Activated CD4-positive, alpha-beta T cell treated with anti-CD3 and anti-CD28 coated beads, Interleukin-10, Interleukin-2, amounts not matched to agents 100 ng/mL and 50 ng/mL, durations not matched to agents 16 hours and 8 hours (primary cell): Measurements from ENCODE around the gene MYLK4.
A peak's percentile ranks its signal among the peaks of the same experiment; 100 is the strongest.
"Not testable (repeated sequence)": the region's sequence is repeated elsewhere in the genome, so short reads cannot be mapped to it uniquely, and the experiment has no call there.

Experiments
- DNase-seq: peaks from one replicate; pipeline ENCODE4 v3.0.0-alpha.2; 2020

Gene MYLK4

GRCh38 chr6:2775003-2775402, 24.3 kb upstream of the MYLK4 start:
- DNase-seq, result no peak

- DNase-seq, result no peak
Measured at GRCh38 chr6:2773449-2773848, 22.7 kb upstream of the MYLK4 start.

GRCh38 chr6:2772840-2773239, 22.1 kb upstream of the MYLK4 start:
- DNase-seq, result no peak

GRCh38 chr6:2771079-2771478, 20.4 kb upstream of the MYLK4 start:
- DNase-seq, result no peak

GRCh38 chr6:2770171-2770570, 19.4 kb upstream of the MYLK4 start:
- no peak for DNase-seq

- DNase-seq, result no peak
Measured at GRCh38 chr6:2768696-2769095, 18.0 kb upstream of the MYLK4 start.

GRCh38 chr6:2767657-2768524, 17.2 kb upstream of the MYLK4 start:
- DNase-seq, result peak; percentile 38

GRCh38 chr6:2766767-2767656, 16.3 kb upstream of the MYLK4 start:
- no peak for DNase-seq

- DNase-seq, result peak; percentile 47
Measured at GRCh38 chr6:2765896-2766766, 15.4 kb upstream of the MYLK4 start.

GRCh38 chr6:2765166-2765895, 14.6 kb upstream of the MYLK4 start, which contains the start of gene WRNIP1:
TSS of gene WRNIP1 (plus strand) at chr6:2765393. CDS start at chr6:2765623, 230 bp downstream.
- peak; percentile 99 for DNase-seq

GRCh38 chr6:2764610-2765165, 14.0 kb upstream of the MYLK4 start:
- DNase-seq, result peak; percentile 68

GRCh38 chr6:2763876-2764540, 13.3 kb upstream of the MYLK4 start:
- no peak for DNase-seq

GRCh38 chr6:2763345-2763841, 12.7 kb upstream of the MYLK4 start:
- no peak for DNase-seq

GRCh38 chr6:2762868-2763267, 12.1 kb upstream of the MYLK4 start:
- not testable (repeated sequence) for DNase-seq

- DNase-seq, result peak; percentile 53
Measured at GRCh38 chr6:2760882-2761842, 10.4 kb upstream of the MYLK4 start.

- DNase-seq, result no peak
Measured at GRCh38 chr6:2758980-2759379, 8.3 kb upstream of the MYLK4 start.

GRCh38 chr6:2756687-2757224, 6.0 kb upstream of the MYLK4 start:
- DNase-seq, result no peak

GRCh38 chr6:2756241-2756640, 5.5 kb upstream of the MYLK4 start:
- no peak for DNase-seq

- DNase-seq, result no peak
Measured at GRCh38 chr6:2755456-2755855, 4.7 kb upstream of the MYLK4 start.
